ENCODE measurements around the gene PI3.

- TF ChIP-seq, protein P1, sequence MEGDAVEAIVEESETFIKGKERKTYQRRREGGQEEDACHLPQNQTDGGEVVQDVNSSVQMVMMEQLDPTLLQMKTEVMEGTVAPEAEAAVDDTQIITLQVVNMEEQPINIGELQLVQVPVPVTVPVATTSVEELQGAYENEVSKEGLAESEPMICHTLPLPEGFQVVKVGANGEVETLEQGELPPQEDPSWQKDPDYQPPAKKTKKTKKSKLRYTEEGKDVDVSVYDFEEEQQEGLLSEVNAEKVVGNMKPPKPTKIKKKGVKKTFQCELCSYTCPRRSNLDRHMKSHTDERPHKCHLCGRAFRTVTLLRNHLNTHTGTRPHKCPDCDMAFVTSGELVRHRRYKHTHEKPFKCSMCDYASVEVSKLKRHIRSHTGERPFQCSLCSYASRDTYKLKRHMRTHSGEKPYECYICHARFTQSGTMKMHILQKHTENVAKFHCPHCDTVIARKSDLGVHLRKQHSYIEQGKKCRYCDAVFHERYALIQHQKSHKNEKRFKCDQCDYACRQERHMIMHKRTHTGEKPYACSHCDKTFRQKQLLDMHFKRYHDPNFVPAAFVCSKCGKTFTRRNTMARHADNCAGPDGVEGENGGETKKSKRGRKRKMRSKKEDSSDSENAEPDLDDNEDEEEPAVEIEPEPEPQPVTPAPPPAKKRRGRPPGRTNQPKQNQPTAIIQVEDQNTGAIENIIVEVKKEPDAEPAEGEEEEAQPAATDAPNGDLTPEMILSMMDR (IDR thresholded peaks at IDR 0.05) = no peak
- no peak for TF ChIP-seq POLR2A (IDR thresholded peaks at IDR 0.05)
These were observed 48.4 kb downstream of the PI3 start for GRCh38 chr20:45223136-45223535.
